K562 (cell line): ENCODE results near the gene GEMIN5. TPM values are rescaled to one million over a fixed set of nuclear protein-coding genes. Genes with fewer than 3 reads are reported as not detected.

ENCODE experiments used
- ATAC-seq: fragments of 200-7000 bp; cut with Tn5 transposase; 3 replicates; pipeline ENCODE4 v1.9.1; 2020; ENCODE audit warnings: moderate library complexity
- BruUV-seq: library from RNA; stranded (reverse); fragments of 400-500 nt; replicated peaks from 2 replicates; lab custom pipeline; 2021; lab: Mats Ljungman, UMichigan
- CTCF ChIA-PET: fragments of 300-600 bp; formaldehyde crosslinking; extraction: SDS; loops from one replicate; lab custom pipeline; 2021; ENCODE audit warnings: low intra/inter-chr PET ratio; lab: Yijun Ruan, JAX
- POLR2A ChIA-PET: fragments of 300-600, 350-650 bp; sonication (Branson Sonifier 250); formaldehyde crosslinking; extraction: SDS; loops from one replicate; lab custom pipeline; 2021; ENCODE audit warnings: antibody characterized with exemption, inconsistent platforms; lab: Yijun Ruan, JAX
- DNase-seq, 4 experiments: peaks; one replicate each; pipeline versions ENCODE4 v3.0.0 to v3.0.0-alpha.2; 2011 to 2018; ENCODE audit warnings: low spot score in 3 of 4, mixed read lengths in 3 of 4; ENCODE audit errors: extremely low read depth in 1 of 4
- FAIRE-seq: peaks from 2 replicates; lab custom pipeline; 2011; peaks lifted over from hg19 to GRCh38; lab: Jason Lieb, UNC
- H2AFZ ChIP-seq: 2 replicates; pipeline ENCODE4 v1.6.0; 2011; ENCODE audit warnings: low read depth, low read length, control low read depth, inconsistent platforms
- H3K27ac ChIP-seq: fragments of 200-600 bp; 3 replicates; pipeline ENCODE4 v1.8.0; 2011; ENCODE audit warnings: low read depth, mild to moderate bottlenecking, control low read depth, inconsistent platforms, low read length, moderate library complexity, mixed read lengths; ENCODE audit errors: extremely low read depth
- H3K27me3 ChIP-seq, 2 experiments: fragments of 300-600 bp in 1 of 2; 2 replicates in 1 of 2; 3 replicates in 1 of 2; pipeline versions ENCODE4 v1.6.0 to v1.8.0; 2011; ENCODE audit warnings: inconsistent platforms in 2 of 2, low read length in 2 of 2, mild to moderate bottlenecking in 1 of 2, mixed read lengths in 1 of 2, moderate library complexity in 1 of 2; ENCODE audit not compliant: control insufficient read depth in 2 of 2, insufficient read depth in 2 of 2
- H3K36me3 ChIP-seq: fragments of 300-600 bp; 3 replicates; pipeline ENCODE4 v1.8.0; 2011; ENCODE audit warnings: mild to moderate bottlenecking, low read length, inconsistent platforms; ENCODE audit not compliant: control insufficient read depth, insufficient read depth
- H3K4me1 ChIP-seq, 2 experiments: fragments of 200-600 bp in 1 of 2; replicated peaks in 1 of 2; 2 replicates in 1 of 2; 3 replicates in 1 of 2; pipeline versions ENCODE4 v1.5.1 to v1.8.0; 2011; ENCODE audit warnings: inconsistent platforms in 2 of 2, low read length in 2 of 2, mild to moderate bottlenecking in 1 of 2, mixed read lengths in 1 of 2, moderate library complexity in 1 of 2; ENCODE audit not compliant: control insufficient read depth in 2 of 2, insufficient read depth in 2 of 2
- H3K4me2 ChIP-seq: 2 replicates; pipeline ENCODE4 v1.6.1; 2011; ENCODE audit warnings: low read length, control low read depth, inconsistent platforms, mixed read lengths; ENCODE audit not compliant: insufficient read depth
- H3K4me3 ChIP-seq: fragments of 200-600 bp; sonication (generic), shearing (Covaris generic); 2 replicates; pipeline ENCODE4 v1.5.1; 2016; ENCODE audit warnings: control low read depth, inconsistent platforms
- H3K79me2 ChIP-seq: fragments of 200-600 bp; 3 replicates; pipeline ENCODE4 v1.8.0; 2011; ENCODE audit warnings: low read length, inconsistent platforms; ENCODE audit not compliant: control insufficient read depth, insufficient read depth
- H3K9ac ChIP-seq, 2 experiments: 2 replicates each; pipeline versions ENCODE4 v1.6.0 to v1.6.1; 2011; ENCODE audit warnings: low read depth in 2 of 2, low read length in 2 of 2, control low read depth in 1 of 2, inconsistent platforms in 1 of 2, mild to moderate bottlenecking in 1 of 2, mixed read lengths in 1 of 2; ENCODE audit not compliant: insufficient read depth in 1 of 2
- H3K9me1 ChIP-seq: one replicate; pipeline ENCODE4 v1.6.0; 2011; ENCODE audit warnings: inconsistent platforms, mild to moderate bottlenecking, low read length, moderate library complexity; ENCODE audit not compliant: control insufficient read depth, insufficient read depth
- H3K9me3 ChIP-seq: replicated peaks from 2 replicates; pipeline ENCODE4 v1.5.1; 2011; ENCODE audit warnings: low read depth, low read length, inconsistent platforms; ENCODE audit not compliant: control insufficient read depth, insufficient read depth
- H4K20me1 ChIP-seq: replicated peaks from 2 replicates; pipeline ENCODE4 v1.6.1; 2011; ENCODE audit warnings: low read length, inconsistent platforms, mixed read lengths; ENCODE audit not compliant: control insufficient read depth, insufficient read depth
- BACH1 ChIP-seq: fragments of 200-800 bp; sonication (Bioruptor generic); IDR thresholded peaks from 2 replicates; pipeline ENCODE4 v1.6.1; 2016; ENCODE audit warnings: missing genetic modification characterization, missing compliant biosample characterization
- BCL6 ChIP-seq: fragments of 250-450 bp; sonication (Bioruptor Pico); IDR thresholded peaks from 2 replicates; pipeline ENCODE4 v1.4.0; 2020
- C11orf30 ChIP-seq: fragments of 450-650 bp; IDR thresholded peaks from 2 replicates; pipeline ENCODE4 v1.6.1; 2016; ENCODE audit warnings: low read depth, mild to moderate bottlenecking
- CBX1 ChIP-seq: sonication (generic); IDR thresholded peaks from 2 replicates; pipeline ENCODE4 v1.6.1; 2016; ENCODE audit warnings: antibody characterized with exemption, low read depth, mild to moderate bottlenecking
- CREBBP ChIP-seq: IDR thresholded peaks from one replicate; pipeline ENCODE4 v1.6.1; 2012; ENCODE audit warnings: low read depth, mild to moderate bottlenecking, control low read depth, inconsistent platforms, low read length
- DPF2 ChIP-seq: fragments of 450-650 bp; IDR thresholded peaks from 2 replicates; pipeline ENCODE4 v1.6.1; 2016
- FOXA3 ChIP-seq, 2 experiments: fragments of 450-650 bp in 1 of 2; sonication (generic) in 1 of 2; formaldehyde crosslinking; IDR thresholded peaks in 1 of 2; conservative IDR thresholded peaks in 1 of 2; 2 replicates each; pipeline versions ENCODE4 v1.4.0 to v1.8.0; 2020 to 2022; ENCODE audit warnings: mild to moderate bottlenecking in 2 of 2, missing genetic modification reagents in 1 of 2
- GTF2F1 ChIP-seq: IDR thresholded peaks from 2 replicates; pipeline ENCODE4 v1.6.1; 2011; ENCODE audit warnings: low read depth, low read length, improper control_type of control experiment
- L3MBTL2 ChIP-seq: fragments of 450-650 bp; IDR thresholded peaks from 2 replicates; pipeline ENCODE4 v1.6.1; 2016; ENCODE audit warnings: mild to moderate bottlenecking, moderate library complexity
- MAFF ChIP-seq: IDR thresholded peaks from 2 replicates; pipeline ENCODE4 v1.6.1; 2012; ENCODE audit warnings: low read length, improper control_type of control experiment
- MAFG ChIP-seq: fragments of 450-650 bp; conservative IDR thresholded peaks from 2 replicates; pipeline ENCODE4 v1.6.1; 2016; ENCODE audit warnings: missing genetic modification characterization, missing compliant biosample characterization
- MAFK ChIP-seq: IDR thresholded peaks from 2 replicates; pipeline ENCODE4 v1.6.1; 2011; ENCODE audit warnings: low read length, improper control_type of control experiment
- NFE2 ChIP-seq: IDR thresholded peaks from 2 replicates; pipeline ENCODE4 v1.6.1; 2014; ENCODE audit warnings: antibody characterized with exemption, low read depth
- PHTF2 ChIP-seq: fragments of 250-450 bp; sonication (Bioruptor Pico); IDR thresholded peaks from 2 replicates; pipeline ENCODE4 v1.5.0; 2021; ENCODE audit warnings: mild to moderate bottlenecking
- TCF3 ChIP-seq: sonication (generic); formaldehyde crosslinking; IDR thresholded peaks from 2 replicates; pipeline ENCODE4 v1.4.0; 2020; ENCODE audit warnings: mild to moderate bottlenecking, missing genetic modification reagents
- TRIM28 ChIP-seq: fragments of 450-650 bp; IDR thresholded peaks from 2 replicates; pipeline ENCODE4 v1.6.1; 2017
- ZBED1 ChIP-seq: IDR thresholded peaks from 2 replicates; pipeline ENCODE4 v1.6.1; 2014
- ZBTB1 ChIP-seq: sonication (generic); formaldehyde crosslinking; IDR thresholded peaks from 2 replicates; pipeline ENCODE4 v1.8.1; 2023; ENCODE audit warnings: missing genetic modification reagents, low read depth, mild to moderate bottlenecking, borderline replicate concordance
- ZNF165 ChIP-seq: fragments of 250-450 bp; sonication (Bioruptor Pico); IDR thresholded peaks from 2 replicates; pipeline ENCODE4 v1.4.0; 2020; ENCODE audit warnings: borderline replicate concordance
- ZNF316 ChIP-seq: fragments of 450-650 bp; IDR thresholded peaks from 2 replicates; pipeline ENCODE4 v1.6.1; 2016
- ZNF764 ChIP-seq: fragments of 250-450 bp; sonication (Bioruptor Pico); IDR thresholded peaks from 2 replicates; pipeline ENCODE4 v1.4.0; 2020; ENCODE audit warnings: low read depth, mild to moderate bottlenecking, moderate library complexity
- ZSCAN29 ChIP-seq: fragments of 450-650 bp; IDR thresholded peaks from 2 replicates; pipeline ENCODE4 v1.6.1; 2017
- WGBS: fragments of 100-300 bp; shearing (Covaris generic); methylation state at CpG from one replicate; pipeline ENCODE4 v1.1.6; 2016; ENCODE audit warnings: low coverage, mixed read lengths; ENCODE audit not compliant: insufficient coverage; ENCODE audit errors: missing lambda C conversion rate; 5-methylcytosine and 5-hydroxymethylcytosine counted together
- in situ Hi-C: fragments of 300-500 bp; cut with MboI; formaldehyde crosslinking; loops from 4 replicates; pipeline ENCODE4 v1.15.0; 2018; ENCODE audit warnings: inconsistent platforms, mixed read lengths
- intact Hi-C: fragments of 100-400 bp; cut with micrococcal nuclease; formaldehyde crosslinking; loops from 2 replicates; pipeline ENCODE4 v1.14.2; 2022
- polyA plus RNA-seq, 8 experiments: library from polyadenylated mRNA; depleted of rRNA in 4 of 8; stranded (reverse) in 5 of 8; unstranded in 3 of 8; fragments of >200 nt; fragmentation: Nextera tagmentation in 2 of 8; fragmentation: Illumina TruSeq in 1 of 8; extraction: Ambion mirVana in 2 of 8; extraction: Trizol in 1 of 8; gene quantifications; 2 replicates each; pipeline versions ENCODE4 v1.2.1 to v1.2.3, GENCODE V29; 2011 to 2014; ENCODE audit warnings: inconsistent platforms in 1 of 8, missing spikeins in 1 of 8
- total RNA-seq, 7 experiments: library from RNA; depleted of rRNA in 6 of 7; stranded (reverse); fragments of >200 nt in 6 of 7; fragmentation: Illumina TruSeq in 2 of 7; extraction: Trizol in 2 of 7; gene quantifications; 2 replicates each; pipeline versions ENCODE4 v1.2.1 to v1.2.3, GENCODE V29; 2011 to 2021; ENCODE audit warnings: low replicate concordance in 1 of 7
- TF ChIP-seq, protein P1 (sequence below): fragments of 250-450 bp; sonication (Bioruptor Pico); IDR thresholded peaks from 2 replicates; pipeline ENCODE4 v1.4.0; 2020
- TF ChIP-seq, protein P2 (sequence below): fragments of 250-450 bp; sonication (Bioruptor Pico); IDR thresholded peaks from 2 replicates; pipeline ENCODE4 v1.4.0; 2020; ENCODE audit warnings: borderline replicate concordance
- TF ChIP-seq, protein P3 (sequence below): IDR thresholded peaks from 3 replicates; pipeline ENCODE4 v1.6.1; 2011; ENCODE audit warnings: borderline replicate concordance, mild to moderate bottlenecking; ENCODE audit not compliant: insufficient read length, insufficient read depth

The GEMIN5 gene
- total and polyA plus RNA-seq, 9 of the 15 experiments (the other 6 are each of a cell fraction or from before 2014, with no cell fraction given): 10.3 to 48.2 (median 34.7) TPM

DNA sequence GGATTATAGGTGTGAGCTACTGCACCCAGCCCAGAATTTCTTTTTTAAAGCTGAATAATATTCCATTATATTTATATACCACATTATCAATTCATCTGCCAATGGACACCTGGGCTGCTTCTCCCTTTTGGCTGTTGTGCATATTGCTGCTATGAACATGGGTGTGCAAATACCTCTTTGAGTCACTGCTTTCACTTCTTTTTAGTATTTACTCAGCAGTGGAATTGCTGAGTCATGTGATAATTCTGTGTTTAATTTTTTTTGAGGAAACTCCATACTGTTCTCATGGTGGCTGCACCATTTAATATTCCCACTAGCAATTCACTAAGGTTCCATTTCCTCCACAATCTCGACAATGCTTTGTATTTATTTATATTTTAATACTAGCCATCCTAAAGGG lies 39.4 kb upstream of the GEMIN5 start:
- H2AFZ ChIP-seq: no peak overlapping the region
- in situ Hi-C loops: no loop called here
- no peaks in the 10 kb centered on the region for H3K79me2 ChIP-seq
- ChIA-PET POLR2A (no interaction called here), CTCF (no interaction called here)
- no peaks in the 10 kb centered on the region for H3K9me1 ChIP-seq
- no TSS peak for BruUV-seq
- peaks cover 0 to 7% of the 10 kb centered on the region in 2 experiments; a peak in 2 of 5 replicates for H3K27me3 ChIP-seq
- H3K36me3 ChIP-seq: no peaks in the 10 kb centered on the region
- no peak overlapping the region for H3K4me3 ChIP-seq
- no peak for FAIRE-seq
- WGBS: 12% methylated on average over 1 of the region's 1 CpG
- ATAC-seq: peak; percentile 38; the same call in 1 of the 3 replicates
- H3K9me3 ChIP-seq: no peaks in the 10 kb centered on the region
- no peak overlapping the region for H3K4me2 ChIP-seq
- no peak for DNase-seq
- no peaks in the 10 kb centered on the region for H3K4me1 ChIP-seq
- H4K20me1 ChIP-seq: no peaks in the 10 kb centered on the region
- H3K9ac ChIP-seq: no peak overlapping the region
- H3K27ac ChIP-seq: no peak overlapping the region
- intact Hi-C loops: no loop called here
- TF ChIP-seq CBX1 (no peak), MAFF (peak; percentile 95), C11orf30 (peak; percentile 96), ZBTB1 (no peak), BCL6 (CRISPR knock-in tag) (no peak), MAFG (tag) (peak; percentile 95), ZBED1 (no peak), MAFK (peak; percentile 92), TRIM28 (no peak), L3MBTL2 (0 out of 2 replicates have a peak, but pooled peaks have one; percentile 3), ZNF165 (no peak), BACH1 (peak; percentile 68; the same call in 1 of the 2 replicates), ZSCAN29 (no peak), FOXA3 (CRISPR knock-in tag; conservative IDR thresholded peaks at IDR 0.05 in 1 of 2, IDR thresholded peaks at IDR 0.05 in 1 of 2) (peak in 1 of 2 experiments; percentile 44; a peak in 2 of 4 replicates), TCF3 (CRISPR knock-in tag) (no peak), PHTF2 (CRISPR knock-in tag) (no peak), CREBBP (no peak), DPF2 (no peak), GTF2F1 (no peak), NFE2 (peak; percentile 82), ZNF316 (peak; percentile 98), ZNF764 (CRISPR knock-in tag) (no peak)
- TF ChIP-seq, protein P1, sequence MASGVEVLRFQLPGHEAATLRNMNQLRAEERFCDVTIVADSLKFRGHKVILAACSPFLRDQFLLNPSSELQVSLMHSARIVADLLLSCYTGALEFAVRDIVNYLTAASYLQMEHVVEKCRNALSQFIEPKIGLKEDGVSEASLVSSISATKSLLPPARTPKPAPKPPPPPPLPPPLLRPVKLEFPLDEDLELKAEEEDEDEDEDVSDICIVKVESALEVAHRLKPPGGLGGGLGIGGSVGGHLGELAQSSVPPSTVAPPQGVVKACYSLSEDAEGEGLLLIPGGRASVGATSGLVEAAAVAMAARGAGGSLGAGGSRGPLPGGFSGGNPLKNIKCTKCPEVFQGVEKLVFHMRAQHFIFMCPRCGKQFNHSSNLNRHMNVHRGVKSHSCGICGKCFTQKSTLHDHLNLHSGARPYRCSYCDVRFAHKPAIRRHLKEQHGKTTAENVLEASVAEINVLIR: no peak
- TF ChIP-seq, protein P2, sequence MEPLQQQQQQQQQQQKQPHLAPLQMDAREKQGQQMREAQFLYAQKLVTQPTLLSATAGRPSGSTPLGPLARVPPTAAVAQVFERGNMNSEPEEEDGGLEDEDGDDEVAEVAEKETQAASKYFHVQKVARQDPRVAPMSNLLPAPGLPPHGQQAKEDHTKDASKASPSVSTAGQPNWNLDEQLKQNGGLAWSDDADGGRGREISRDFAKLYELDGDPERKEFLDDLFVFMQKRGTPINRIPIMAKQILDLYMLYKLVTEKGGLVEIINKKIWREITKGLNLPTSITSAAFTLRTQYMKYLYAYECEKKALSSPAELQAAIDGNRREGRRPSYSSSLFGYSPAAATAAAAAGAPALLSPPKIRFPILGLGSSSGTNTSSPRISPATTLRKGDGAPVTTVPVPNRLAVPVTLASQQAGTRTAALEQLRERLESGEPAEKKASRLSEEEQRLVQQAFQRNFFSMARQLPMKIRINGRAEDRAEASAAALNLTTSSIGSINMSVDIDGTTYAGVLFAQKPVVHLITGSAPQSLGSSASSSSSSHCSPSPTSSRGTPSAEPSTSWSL (CRISPR knock-in tag): no peak
- TF ChIP-seq, protein P3, sequence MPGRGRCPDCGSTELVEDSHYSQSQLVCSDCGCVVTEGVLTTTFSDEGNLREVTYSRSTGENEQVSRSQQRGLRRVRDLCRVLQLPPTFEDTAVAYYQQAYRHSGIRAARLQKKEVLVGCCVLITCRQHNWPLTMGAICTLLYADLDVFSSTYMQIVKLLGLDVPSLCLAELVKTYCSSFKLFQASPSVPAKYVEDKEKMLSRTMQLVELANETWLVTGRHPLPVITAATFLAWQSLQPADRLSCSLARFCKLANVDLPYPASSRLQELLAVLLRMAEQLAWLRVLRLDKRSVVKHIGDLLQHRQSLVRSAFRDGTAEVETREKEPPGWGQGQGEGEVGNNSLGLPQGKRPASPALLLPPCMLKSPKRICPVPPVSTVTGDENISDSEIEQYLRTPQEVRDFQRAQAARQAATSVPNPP: no peak
